ENCODE measurements around the gene MAGED2.
"Not testable (repeated sequence)": the region's sequence is repeated elsewhere in the genome, so short reads cannot be mapped to it uniquely, and the experiment has no call there.

Gene MAGED2, protein sequence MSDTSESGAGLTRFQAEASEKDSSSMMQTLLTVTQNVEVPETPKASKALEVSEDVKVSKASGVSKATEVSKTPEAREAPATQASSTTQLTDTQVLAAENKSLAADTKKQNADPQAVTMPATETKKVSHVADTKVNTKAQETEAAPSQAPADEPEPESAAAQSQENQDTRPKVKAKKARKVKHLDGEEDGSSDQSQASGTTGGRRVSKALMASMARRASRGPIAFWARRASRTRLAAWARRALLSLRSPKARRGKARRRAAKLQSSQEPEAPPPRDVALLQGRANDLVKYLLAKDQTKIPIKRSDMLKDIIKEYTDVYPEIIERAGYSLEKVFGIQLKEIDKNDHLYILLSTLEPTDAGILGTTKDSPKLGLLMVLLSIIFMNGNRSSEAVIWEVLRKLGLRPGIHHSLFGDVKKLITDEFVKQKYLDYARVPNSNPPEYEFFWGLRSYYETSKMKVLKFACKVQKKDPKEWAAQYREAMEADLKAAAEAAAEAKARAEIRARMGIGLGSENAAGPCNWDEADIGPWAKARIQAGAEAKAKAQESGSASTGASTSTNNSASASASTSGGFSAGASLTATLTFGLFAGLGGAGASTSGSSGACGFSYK

DNA sequence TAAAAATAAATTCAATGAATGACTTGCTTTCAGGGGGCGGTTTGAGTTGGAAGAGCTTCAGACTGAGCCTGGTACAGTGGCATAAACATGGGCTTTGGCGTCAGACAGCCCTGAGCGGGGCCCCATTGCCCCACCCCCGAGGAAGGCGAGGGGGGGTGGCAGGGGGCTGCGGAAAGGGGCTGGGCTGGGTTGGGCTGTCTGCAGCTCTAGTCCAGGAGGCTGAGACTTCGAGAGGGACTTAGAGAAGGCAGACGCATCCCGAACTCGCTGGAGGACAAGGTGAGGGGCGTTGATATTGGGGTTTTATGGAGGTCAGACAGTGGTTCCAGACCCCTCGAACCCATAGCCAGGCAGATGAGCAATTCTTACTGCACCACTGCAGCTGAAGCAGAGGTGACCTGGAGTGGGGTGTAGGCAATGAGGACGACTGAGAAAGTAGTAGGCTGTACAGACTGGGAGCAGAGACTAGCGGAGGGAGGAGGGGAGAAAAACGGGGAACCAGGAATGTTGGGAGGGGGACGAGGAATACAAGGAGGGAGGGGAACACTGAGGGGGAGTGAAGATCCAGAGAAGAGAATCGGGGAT, at the start of gene MAGED2:
TSS of gene MAGED2 (plus strand) at position 222 of the 585 bp plus-strand sequence. CDS start 1,587 bp downstream, outside the sequence.
- DNase-seq: no peak

GRCh38 chrX:54758114-54759055, 49.2 kb upstream of the MAGED2 start:
- no peak for DNase-seq

DNA sequence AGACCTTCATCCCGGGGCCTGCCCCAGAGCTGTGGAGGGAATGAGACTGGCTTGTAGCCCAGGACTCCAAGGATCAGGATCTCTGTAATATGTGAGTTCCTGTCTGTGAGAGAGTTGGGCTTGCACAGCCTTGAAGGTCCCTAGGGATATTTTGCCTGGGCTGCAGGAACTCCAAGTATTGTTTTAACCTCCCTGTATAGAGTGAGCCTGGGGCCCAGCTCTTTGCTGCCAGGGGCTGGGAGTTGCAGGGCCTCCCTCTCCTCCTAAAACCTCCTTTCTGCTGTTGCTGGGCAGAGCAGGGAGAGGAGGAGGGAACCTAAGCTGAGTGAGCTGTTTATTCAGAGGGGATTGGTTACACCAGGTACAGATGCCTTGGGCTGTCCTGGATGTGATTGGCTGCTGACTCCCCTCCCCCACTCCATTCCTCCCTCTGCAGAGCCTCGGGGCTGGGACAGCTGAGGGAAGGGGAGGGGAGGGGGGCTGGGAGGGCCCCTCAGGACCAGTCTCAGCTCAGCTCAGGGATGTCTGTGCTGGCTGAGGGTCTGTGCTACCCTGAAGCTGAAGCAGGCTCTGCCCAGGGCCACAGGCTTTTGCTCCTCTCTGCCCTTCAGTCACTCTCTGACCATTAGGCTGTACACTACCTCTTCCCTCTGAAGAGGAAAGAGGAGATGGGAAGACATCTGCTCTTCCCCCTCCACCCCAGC, 33.0 kb upstream of the MAGED2 start:
- not testable (repeated sequence) for DNase-seq

DNA sequence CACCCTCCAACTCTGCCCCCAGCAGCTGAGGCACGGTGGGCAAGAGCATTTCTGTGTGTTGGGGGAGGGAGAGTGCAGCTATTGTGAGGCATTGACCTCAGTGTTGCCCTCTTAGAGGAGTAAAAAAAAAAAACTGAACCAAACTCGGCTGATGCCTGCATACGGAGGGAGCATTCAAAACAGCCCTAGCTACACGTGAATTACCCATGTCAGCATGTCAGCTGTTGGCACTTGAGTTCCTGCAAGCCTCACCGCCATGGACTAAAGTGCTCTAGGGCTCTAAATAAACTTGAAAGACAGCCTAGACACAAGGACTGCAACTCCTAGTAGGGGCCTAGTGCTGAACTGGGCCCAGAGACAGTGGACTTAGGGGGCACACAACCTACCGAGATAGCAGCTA, 31.5 kb upstream of the MAGED2 start:
- no peak for DNase-seq

- DNase-seq: peak; percentile 27
These were observed 30.4 kb upstream of the MAGED2 start for GRCh38 chrX:54776987-54777672.

DNA sequence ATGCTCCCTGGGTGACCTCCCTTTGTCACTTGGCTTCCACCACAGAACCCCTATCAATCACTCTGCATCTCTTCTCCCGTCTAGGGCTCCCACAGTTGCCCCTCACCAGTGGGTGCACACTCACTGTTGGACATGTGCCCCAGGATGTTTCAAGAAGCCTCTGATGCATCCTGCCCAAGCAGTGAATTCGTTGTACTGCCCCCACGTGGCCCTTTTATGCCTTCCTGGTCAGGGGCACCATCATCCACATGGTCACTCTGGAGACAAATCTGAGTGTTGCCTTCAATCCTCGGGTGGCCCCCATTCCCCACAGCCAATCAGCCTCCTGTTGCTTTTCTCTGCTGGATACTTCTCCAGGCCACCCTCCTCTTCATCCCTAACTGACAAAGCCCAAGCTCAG, 21.6 kb upstream of the MAGED2 start:
- no peak for DNase-seq

DNA sequence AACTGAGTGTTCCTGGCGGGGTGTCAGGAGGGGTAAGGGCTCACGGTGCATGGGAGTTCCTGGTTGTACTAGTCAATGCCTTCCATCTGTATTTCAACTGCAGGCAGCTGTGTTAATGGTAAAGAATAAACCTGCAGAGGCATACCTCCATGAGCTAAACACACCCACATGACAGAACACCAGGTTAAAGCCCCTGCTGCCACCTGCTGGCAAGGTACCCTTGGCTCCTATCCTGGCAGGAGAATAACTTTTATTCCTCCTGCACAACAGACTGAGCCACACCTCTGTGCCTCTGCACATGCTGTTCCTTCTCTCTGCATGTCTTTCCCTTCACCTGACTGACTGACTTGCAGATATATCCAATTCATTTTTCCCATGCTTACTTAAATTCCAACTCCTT, 20.6 kb upstream of the MAGED2 start:
- no peak for DNase-seq

DNA sequence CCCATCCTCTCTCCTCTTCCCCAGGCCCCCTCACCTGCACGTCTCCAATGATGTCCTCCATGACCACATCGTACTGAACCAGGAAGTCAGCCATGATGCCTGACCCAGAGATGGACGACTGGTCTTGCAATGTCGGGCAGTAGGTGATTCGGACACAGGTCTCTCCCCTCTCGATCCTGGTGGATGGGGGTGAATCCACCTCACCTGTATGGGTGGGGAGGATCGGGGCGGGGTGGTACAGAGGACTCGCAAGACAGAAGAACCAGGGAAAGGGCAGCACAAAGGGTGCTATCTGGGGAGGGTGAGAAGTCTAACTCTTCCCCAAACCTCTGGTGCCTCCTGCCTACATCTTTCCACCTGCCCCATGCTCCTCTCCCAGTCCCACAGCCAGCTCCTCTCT, 19.1 kb upstream of the MAGED2 start:
- DNase-seq: no peak

DNA sequence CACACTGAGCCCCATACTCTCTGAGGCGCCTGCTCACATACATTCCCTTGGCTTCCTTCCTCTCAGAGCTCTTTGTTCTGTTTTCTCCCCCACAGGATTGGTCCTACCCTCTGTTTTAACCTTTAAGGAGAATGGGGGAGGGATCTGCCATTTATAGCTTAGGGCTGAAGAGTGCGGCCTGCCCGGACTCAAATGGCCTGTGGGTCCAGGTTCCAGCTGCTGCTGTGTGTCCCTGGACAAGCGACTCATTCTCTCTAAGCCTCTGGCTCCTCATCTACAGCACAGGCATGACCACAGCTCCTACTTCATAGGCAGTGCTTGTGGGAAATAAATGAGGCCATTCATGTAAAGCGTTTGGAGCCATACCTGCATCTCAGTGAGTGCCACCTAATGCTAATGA, 18.1 kb upstream of the MAGED2 start:
- not testable (repeated sequence) for DNase-seq

GRCh38 chrX:54794028-54794427, 13.5 kb upstream of the MAGED2 start:
- no peak for DNase-seq

GRCh38 chrX:54794795-54795194, 12.8 kb upstream of the MAGED2 start:
- no peak for DNase-seq

DNA sequence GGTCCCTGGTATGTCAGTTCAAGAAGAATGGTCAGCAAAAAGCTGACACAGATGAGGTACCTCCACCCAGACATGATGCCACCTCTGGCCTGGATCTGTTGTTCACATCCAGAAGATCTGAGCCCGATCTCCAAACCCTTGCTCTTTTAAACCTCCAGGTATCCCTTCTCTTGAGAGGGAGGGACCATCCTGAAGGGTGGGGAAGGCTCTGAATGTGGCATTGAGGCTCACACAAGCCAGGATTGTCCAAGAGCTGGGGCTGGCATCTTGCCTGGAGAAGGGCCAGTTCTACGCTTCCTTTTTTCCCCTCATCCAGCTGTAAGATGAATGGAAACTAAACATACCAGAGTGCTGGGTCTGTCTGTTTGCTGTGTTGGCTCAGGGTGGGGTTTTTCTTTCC, 9.4 kb upstream of the MAGED2 start, which contains the start of gene ITIH6:
TSS of gene ITIH6 (minus strand) at position 119 of the 400 bp plus-strand sequence. CDS start at position 74, 45 bp downstream.
- no peak for DNase-seq

DNA sequence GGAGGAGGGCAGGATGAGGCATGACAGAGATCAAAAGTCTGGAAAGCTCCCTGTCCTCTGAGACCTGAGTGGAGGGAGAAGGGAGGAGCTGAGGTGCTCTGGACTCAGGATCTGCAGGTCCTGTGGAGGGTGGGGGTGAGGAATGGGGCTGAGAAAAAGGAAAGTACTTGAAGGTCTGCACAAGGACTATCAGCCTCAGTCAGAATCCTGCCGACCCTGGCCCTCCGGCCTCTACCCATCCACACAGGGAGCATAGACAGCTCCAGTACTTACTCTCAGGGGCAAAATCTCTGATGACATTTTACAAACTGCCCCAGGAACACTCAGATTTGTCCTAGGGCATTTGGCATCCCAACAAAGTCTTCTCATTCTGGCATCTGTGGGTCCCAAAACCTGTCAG, 8.5 kb upstream of the MAGED2 start:
- no peak for DNase-seq

DNA sequence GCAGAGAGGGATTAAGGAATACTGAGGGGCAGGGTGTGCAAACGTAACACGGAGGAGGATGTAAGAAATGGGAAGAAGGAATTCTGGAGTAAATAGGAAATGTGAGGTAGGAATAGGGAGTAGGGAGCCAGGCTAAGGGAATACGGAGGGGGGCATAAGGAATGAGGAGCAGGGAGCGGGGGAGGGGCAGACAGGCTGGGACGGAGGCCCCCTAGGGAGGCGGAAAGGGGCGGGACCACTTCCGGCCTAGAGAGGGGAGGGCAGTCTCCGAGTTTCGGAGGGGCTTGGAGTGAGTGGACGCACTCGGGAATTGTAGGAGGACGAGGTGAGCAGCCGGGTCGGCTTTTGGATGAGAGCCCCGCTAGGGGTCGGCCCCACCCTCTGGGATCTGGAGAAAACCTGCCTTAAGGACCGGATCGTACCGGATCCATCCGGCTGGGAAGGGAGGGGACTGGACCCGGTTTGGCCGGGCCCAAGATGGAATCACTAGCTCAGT, 612 bp downstream of the MAGED2 start:
- peak; percentile 13 for DNase-seq

GRCh38 chrX:54808605-54809483, 1.3 kb downstream of the MAGED2 start:
- peak; percentile 91 for DNase-seq

DNA sequence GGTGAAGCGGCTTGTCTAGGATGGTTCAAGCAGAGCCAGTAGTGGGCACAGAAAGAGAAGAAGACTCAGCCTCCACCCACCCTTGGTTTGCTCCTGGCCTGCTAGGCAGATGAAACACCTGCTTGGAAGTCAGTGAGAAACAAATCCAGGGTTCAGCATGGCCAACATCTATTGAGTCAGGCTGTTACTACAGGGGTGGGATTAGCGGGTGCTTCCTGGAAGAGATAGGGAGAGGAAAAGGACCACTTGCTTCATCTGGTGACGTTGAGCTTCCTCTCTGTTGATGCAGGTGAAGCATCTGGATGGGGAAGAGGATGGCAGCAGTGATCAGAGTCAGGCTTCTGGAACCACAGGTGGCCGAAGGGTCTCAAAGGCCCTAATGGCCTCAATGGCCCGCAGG, 3.0 kb downstream of the MAGED2 start:
- DNase-seq: no peak

- no peak for DNase-seq
These were observed 3.8 kb downstream of the MAGED2 start for GRCh38 chrX:54811301-54811885.

GRCh38 chrX:54812306-54812705, 4.8 kb downstream of the MAGED2 start:
- no peak for DNase-seq

DNA sequence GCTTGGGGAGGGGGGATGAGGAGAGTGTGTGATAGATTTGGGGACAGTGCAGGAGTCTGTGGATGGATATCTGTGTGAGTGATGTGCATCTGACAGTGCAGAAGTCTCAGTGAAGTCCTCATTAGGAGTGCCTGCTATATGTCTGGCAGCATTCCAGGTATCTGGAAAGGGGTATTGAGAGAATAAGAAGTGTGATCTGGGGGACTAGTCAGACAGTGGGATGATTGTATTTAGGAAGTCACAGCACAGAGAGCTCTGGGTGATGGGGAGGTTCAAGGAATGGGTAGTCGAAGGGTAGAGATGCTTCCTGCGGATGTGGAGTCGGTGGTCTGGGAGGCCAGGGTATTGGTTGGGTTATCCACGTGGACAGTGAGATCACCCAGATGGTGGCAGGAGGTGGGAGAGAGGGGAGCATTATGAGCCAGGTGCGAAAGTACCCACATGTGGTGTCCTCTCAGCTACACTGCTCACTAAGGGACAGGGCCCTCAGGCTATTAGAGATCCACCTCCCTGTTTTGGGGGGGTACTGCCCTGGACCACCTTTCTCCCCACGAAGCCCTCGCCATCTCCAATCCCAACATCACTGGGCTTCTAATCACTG, 9.8 kb downstream of the MAGED2 start:
- DNase-seq: no peak
